Stomach (tissue), 9 donors: ENCODE measurements around the gene CASP1. TPM values are rescaled to one million over a fixed set of nuclear protein-coding genes. Genes with fewer than 3 reads are reported as not detected.

Experiments
- DNase-seq, 2 donors: peaks; one replicate each; pipeline versions ENCODE4 v3.0.0 to v3.0.0-alpha.2; 2013 to 2019
- H3K27ac ChIP-seq, 5 donors: fragments of 200-600 bp in 4 of 5; sonication (generic) in 4 of 5; one replicate each; pipeline ENCODE4 v1.5.1; 2013 to 2019; ENCODE audit warnings: mild to moderate bottlenecking in 1 of 5, moderate library complexity in 1 of 5
- H3K27me3 ChIP-seq, 3 donors: fragments of 200-600 bp; sonication (generic); one replicate each; pipeline ENCODE4 v1.5.1; 2017 to 2019; ENCODE audit warnings: mixed run types in 1 of 3
- H3K36me3 ChIP-seq, 4 donors: fragments of 200-600 bp; sonication (generic); 1 replicate in 3 of 4; 2 replicates in 1 of 4; pipeline ENCODE4 v1.5.1; 2016 to 2019
- H3K4me1 ChIP-seq, 4 donors: fragments of 200-600 bp; sonication (generic); one replicate each; pipeline ENCODE4 v1.5.1; 2016 to 2019
- H3K4me3 ChIP-seq, 4 donors: fragments of 200-600 bp; sonication (generic) in 3 of 4; one replicate each; pipeline ENCODE4 v1.5.1; 2016 to 2019; ENCODE audit warnings: mild to moderate bottlenecking in 1 of 4
- H3K9me3 ChIP-seq, 4 donors: fragments of 200-600 bp; sonication (generic); one replicate each; pipeline ENCODE4 v1.5.1; 2016 to 2019
- CTCF ChIP-seq, 7 experiments: fragments of 450-650 bp in 4 of 7; fragments of 200-600 bp in 3 of 7; sonication (generic) in 3 of 7; IDR thresholded peaks; one replicate each; pipeline ENCODE4 v1.5.1; 2016 to 2019; ENCODE audit warnings: antibody characterized with exemption in 7 of 7, control low read depth in 2 of 7, mild to moderate bottlenecking in 1 of 7
- EP300 ChIP-seq: sonication (generic); formaldehyde crosslinking; IDR thresholded peaks from one replicate; pipeline ENCODE4 v1.6.1; 2017; ENCODE audit warnings: antibody characterized with exemption
- POLR2A ChIP-seq, 4 donors: fragments of 450-650 bp; IDR thresholded peaks; one replicate each; pipeline ENCODE4 v1.6.1; 2016; ENCODE audit warnings: antibody characterized with exemption in 4 of 4, control low read depth in 2 of 4, mild to moderate bottlenecking in 1 of 4, moderate library complexity in 1 of 4
- POLR2AphosphoS5 ChIP-seq, 3 donors: sonication (generic); formaldehyde crosslinking; IDR thresholded peaks; one replicate each; pipeline ENCODE4 v1.6.1; 2016; ENCODE audit warnings: antibody characterized with exemption in 3 of 3
- WGBS, 5 donors: extraction: QIAGEN DNeasy Blood & Tissue Kit in 3 of 5; methylation state at CpG; one replicate each; pipeline versions ENCODE4 v1.1.5 to v1.1.7; 2013 to 2018; 5-methylcytosine and 5-hydroxymethylcytosine counted together
- intact Hi-C: fragments of 100-400 bp; cut with DNase I; formaldehyde crosslinking; loops from one replicate; pipeline ENCODE4 v1.15.1; 2023; ENCODE audit warnings: low total_unique reads
- polyA plus RNA-seq, 3 donors: library from polyadenylated mRNA; stranded (reverse); fragments of 200-250 nt; gene quantifications; one replicate each; pipeline ENCODE4 v1.2.3, GENCODE V29; 2013
- total RNA-seq, 5 donors: library from RNA; depleted of rRNA; stranded (reverse); fragments of >200 nt; gene quantifications; one replicate each; pipeline versions ENCODE4 v1.1.0 to v1.2.3, GENCODE V29; 2014 to 2016
- donor health status: healthy with polysubstance abuse.
- donor health status: Bipolar disorder and iron deficiency.
- donor health status: healthy.

CASP1 gene
- total and polyA plus RNA-seq, 8 donors: 2.3 to 71.0 (median 14.9) TPM

DNA sequence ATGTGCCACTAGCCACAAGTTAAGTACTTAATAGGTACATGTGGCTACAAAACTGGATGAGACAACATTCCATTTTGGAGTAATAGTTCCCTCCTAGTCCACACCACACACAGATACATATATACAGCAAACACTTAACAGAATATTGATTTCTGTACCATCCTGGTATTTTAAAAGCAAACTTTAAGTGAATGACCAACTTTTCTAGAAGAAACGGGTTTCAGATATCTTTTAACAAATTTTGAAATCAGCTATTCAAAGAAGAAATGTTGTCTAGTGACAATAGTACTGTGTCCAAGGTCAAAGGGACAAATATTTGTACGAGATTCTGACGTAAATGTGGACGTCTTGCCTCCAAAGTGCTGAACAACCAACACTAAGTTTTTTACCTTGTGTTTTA lies 22.5 kb upstream of the CASP1 start:
- no peaks in the 10 kb centered on the region for H3K9me3 ChIP-seq
- H3K36me3 ChIP-seq: no peaks in the 10 kb centered on the region
- no peak for DNase-seq
- H3K4me1 ChIP-seq: no peaks in the 10 kb centered on the region
- no peak overlapping the region for H3K4me3 ChIP-seq
- 44 to 61% (median 52%) methylated on average over 4 of the region's 4 CpGs for WGBS, 5 donors
- intact Hi-C loops: no loop called here
- H3K27ac ChIP-seq: no peak overlapping the region
- TF ChIP-seq EP300: no peak
- no peak for TF ChIP-seq POLR2AphosphoS5 (IDR thresholded peaks at IDR 0.05)
- no peak for TF ChIP-seq POLR2A (IDR thresholded peaks at IDR 0.05)
- no peak for TF ChIP-seq CTCF (IDR thresholded peaks at IDR 0.05)
- no peaks in the 10 kb centered on the region for H3K27me3 ChIP-seq

DNA sequence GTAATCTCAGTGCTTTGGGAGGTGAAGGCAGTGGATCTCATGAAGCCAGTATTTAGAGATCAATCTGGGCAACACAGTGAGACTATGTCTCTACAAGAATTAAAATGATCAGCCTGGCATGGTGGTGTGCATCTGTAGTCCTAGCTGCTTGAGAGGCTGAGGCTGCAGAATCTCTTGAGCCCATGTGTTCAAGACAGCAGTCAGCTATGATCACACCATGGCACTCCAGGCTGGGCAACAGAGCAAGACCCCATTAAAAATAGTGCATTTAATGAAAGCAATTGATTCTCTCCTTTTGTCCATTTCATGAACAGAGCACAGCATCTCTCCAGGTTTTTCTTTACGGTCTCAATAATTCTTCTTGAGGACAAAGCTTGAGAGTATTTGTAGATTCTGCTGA lies 21.5 kb upstream of the CASP1 start:
- Histone ChIP-seq H3K27me3 (no peaks in the 10 kb centered on the region), H3K4me3 (no peak overlapping the region), H3K9me3 (no peaks in the 10 kb centered on the region), H3K27ac (no peak overlapping the region), H3K4me1 (no peaks in the 10 kb centered on the region), H3K36me3 (no peaks in the 10 kb centered on the region)
- intact Hi-C loops: no loop called here
- no peak for DNase-seq
- WGBS, 5 donors: 91 to 97% (median 93%) methylated on average over 1 of the region's 1 CpG
- no peak for TF ChIP-seq EP300
- TF ChIP-seq CTCF (IDR thresholded peaks at IDR 0.05): no peak
- no peak for TF ChIP-seq POLR2AphosphoS5 (IDR thresholded peaks at IDR 0.05)
- TF ChIP-seq POLR2A (IDR thresholded peaks at IDR 0.05): no peak

DNA sequence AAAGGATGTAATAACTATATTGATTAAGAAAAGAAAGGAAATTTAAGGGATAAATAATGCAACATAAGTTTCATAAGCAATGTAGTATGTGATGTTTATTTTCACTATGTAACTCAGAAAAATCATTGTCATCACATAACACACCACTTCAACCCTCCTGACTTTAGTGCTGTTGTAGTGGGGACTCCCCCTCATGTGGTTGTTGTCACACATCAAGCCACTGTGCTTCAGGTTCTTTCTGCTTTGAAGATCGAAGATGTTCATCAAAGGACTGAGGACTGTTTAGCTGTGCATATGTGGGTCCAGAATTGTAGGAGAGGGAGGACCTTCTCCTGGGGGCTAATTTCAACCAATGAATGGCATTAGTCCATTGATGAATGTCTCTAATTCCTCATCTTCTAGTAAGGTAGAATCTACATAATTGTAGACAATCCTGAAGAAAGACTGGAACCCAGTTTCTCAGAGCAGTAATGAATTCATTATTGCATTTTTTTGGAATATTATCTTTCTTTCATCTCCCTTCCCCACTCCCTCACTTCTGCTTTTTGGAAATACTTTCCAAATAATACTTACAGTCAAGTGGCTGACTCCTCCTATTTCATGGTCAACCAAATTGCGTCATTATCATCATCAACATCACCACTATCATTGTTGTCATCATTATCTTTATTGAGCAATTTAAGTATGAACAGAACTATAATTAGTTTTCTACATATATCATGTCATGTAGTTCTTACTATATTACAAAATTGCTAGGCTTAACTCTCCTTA lies 20.0 kb upstream of the CASP1 start:
- intact Hi-C loops: no loop called here
- TF ChIP-seq EP300: no peak
- TF ChIP-seq POLR2AphosphoS5 (IDR thresholded peaks at IDR 0.05): no peak
- no peak for TF ChIP-seq CTCF (IDR thresholded peaks at IDR 0.05)
- TF ChIP-seq POLR2A (IDR thresholded peaks at IDR 0.05): no peak
- no peak for DNase-seq
- WGBS, 5 donors: 44 to 90% (median 70%) methylated on average over 2 of the region's 2 CpGs
- H3K27me3 ChIP-seq: no peaks in the 10 kb centered on the region
- H3K27ac ChIP-seq: no peak overlapping the region
- H3K4me3 ChIP-seq: no peak overlapping the region
- H3K36me3 ChIP-seq: no peaks in the 10 kb centered on the region
- no peaks in the 10 kb centered on the region for H3K4me1 ChIP-seq
- H3K9me3 ChIP-seq: no peaks in the 10 kb centered on the region

GRCh38 chr11:105052487-105052886 lies 17.5 kb upstream of the CASP1 start:
- Histone ChIP-seq H3K27me3 (no peaks in the 10 kb centered on the region), H3K4me1 (peaks cover 0 to 1% (median under 1%) of the 10 kb centered on the region in 4 donors), H3K36me3 (no peaks in the 10 kb centered on the region), H3K27ac (no peak overlapping the region), H3K4me3 (no peak overlapping the region), H3K9me3 (no peaks in the 10 kb centered on the region)
- 89 to 95% (median 92%) methylated on average over 3 of the region's 3 CpGs for WGBS, 5 donors
- TF ChIP-seq CTCF (IDR thresholded peaks at IDR 0.05) (no peak), POLR2A (IDR thresholded peaks at IDR 0.05) (no peak), POLR2AphosphoS5 (IDR thresholded peaks at IDR 0.05) (no peak), EP300 (no peak)
- intact Hi-C loops: no loop called here
- no peak for DNase-seq
